ENCODE data around the gene SLC6A13.
A peak's percentile ranks its signal among the peaks of the same experiment; 100 is the strongest.
"Not testable (repeated sequence)": the region's sequence is repeated elsewhere in the genome, so short reads cannot be mapped to it uniquely, and the experiment has no call there.

The SLC6A13 gene

DNA sequence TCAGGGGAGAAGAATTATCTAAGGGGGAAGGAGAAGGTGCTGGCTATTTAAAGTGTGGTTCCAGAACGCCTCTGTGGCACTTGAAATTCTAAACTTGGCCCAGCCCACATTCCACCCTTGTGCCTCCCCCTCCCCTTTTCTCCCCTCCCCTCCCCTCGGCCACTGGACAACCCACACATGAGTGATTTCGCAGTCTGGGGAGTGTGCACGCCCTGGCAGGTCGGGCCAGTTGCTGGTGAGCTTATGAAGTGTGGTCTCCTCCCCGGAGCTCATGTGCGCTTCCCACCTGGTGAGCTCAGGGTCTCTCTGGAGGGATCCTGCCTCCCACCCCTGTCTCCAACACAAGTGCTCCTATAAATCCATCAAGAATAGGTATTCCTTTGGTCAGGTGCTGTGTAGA lies at the start of gene SLC6A13:
Gene SLC6A13, minus strand, starts transcription at position 20 of the 400 bp plus-strand sequence. CDS start 2,784 bp downstream, outside the sequence.
- no peak for TF ChIP-seq CTCF (IDR thresholded peaks at IDR 0.05; ENCODE audit: insufficient read depth, missing control alignments)
- no peak for FAIRE-seq
- DNase-seq (ENCODE audit: insufficient read length, low spot score) = no peak

- no peak for TF ChIP-seq CTCF (IDR thresholded peaks at IDR 0.05; ENCODE audit: insufficient read depth, missing control alignments)
- FAIRE-seq = no peak
Observed at GRCh38 chr12:308511-308910, 45.9 kb upstream of the SLC6A13 start.

GRCh38 chr12:307406-307805 lies 44.8 kb upstream of the SLC6A13 start:
- no peak for TF ChIP-seq CTCF (IDR thresholded peaks at IDR 0.05; ENCODE audit: insufficient read depth, missing control alignments)
- FAIRE-seq (no peak), DNase-seq (ENCODE audit: insufficient read length, low spot score) (no peak)

More at GRCh38 chr12:308511-308910, 45.9 kb upstream of the SLC6A13 start:
- no peak for DNase-seq (ENCODE audit: insufficient read length, low spot score)

- peak; percentile 48 for FAIRE-seq
- TF ChIP-seq CTCF (IDR thresholded peaks at IDR 0.05; ENCODE audit: insufficient read depth, missing control alignments) = no peak
- no peak for DNase-seq (ENCODE audit: insufficient read length, low spot score)
Observed at GRCh38 chr12:304805-305204, 42.2 kb upstream of the SLC6A13 start.

DNA sequence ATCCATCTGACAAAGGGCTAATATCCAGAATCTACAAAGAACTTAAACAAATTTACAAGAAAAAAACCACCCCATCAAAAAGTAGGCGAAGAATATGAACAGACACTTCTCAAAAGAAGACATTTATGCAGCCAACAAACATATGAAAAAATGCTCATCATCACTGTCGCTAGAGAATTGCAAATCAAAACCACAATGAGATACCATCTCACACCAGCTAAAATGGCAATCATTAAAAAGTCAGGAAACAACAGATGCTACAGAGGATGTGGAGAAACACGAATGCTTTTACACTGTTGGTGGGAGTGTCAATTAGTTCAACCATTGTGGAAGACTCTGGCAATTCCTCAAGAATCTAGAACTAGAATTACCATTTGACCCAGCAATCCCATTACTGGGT lies 40.1 kb upstream of the SLC6A13 start:
- FAIRE-seq; DNase-seq (ENCODE audit: insufficient read length, low spot score): not testable (repeated sequence)

GRCh38 chr12:300166-300565 lies 37.5 kb upstream of the SLC6A13 start:
- DNase-seq (ENCODE audit: insufficient read length, low spot score); FAIRE-seq: not testable (repeated sequence)

GRCh38 chr12:299511-299910 lies 36.9 kb upstream of the SLC6A13 start:
- FAIRE-seq; DNase-seq (ENCODE audit: insufficient read length, low spot score): not testable (repeated sequence)

- DNase-seq (ENCODE audit: insufficient read length, low spot score); FAIRE-seq: not testable (repeated sequence)
Observed at GRCh38 chr12:298059-298458, 35.4 kb upstream of the SLC6A13 start.

DNA sequence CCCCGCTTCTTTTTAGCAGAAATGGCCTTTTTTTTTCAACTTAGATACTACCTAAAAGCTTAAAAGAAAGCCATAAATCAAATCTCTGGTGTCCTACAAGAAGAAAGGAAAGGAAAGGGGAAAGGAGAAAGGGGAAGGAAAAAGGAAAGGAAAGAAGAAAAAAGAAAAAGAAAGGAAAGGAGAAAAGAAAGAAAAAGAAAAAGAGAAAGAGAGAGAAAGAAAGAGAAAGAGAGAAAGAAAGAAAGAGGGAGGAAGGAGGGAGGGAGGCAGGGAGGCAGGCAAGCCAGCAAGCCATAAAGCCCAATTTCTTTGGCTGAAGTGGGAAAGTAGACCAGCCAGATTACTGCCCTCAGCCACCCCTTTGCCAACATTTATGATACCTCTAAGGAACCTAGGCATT lies 32.5 kb upstream of the SLC6A13 start:
- FAIRE-seq (no peak), DNase-seq (ENCODE audit: insufficient read length, low spot score) (no peak)
- no peak for TF ChIP-seq CTCF (IDR thresholded peaks at IDR 0.05; ENCODE audit: insufficient read depth, missing control alignments)
